NCI-H69 (cell line): ENCODE results near the gene UBL4B.
"Not testable (repeated sequence)": the region's sequence is repeated elsewhere in the genome, so short reads cannot be mapped to it uniquely, and the experiment has no call there.

Experiments
- DNase-seq: peaks from one replicate; lab custom pipeline; 2025; lab: John Stamatoyannopoulos, UW

UBL4B gene

GRCh38 chr1:110112143-110112542, at the start of gene UBL4B:
Gene UBL4B (plus strand): TSS chr1:110112443. CDS start chr1:110112535, 92 bp downstream.
- no peak for DNase-seq

GRCh38 chr1:110062612-110063011, 49.6 kb upstream of the UBL4B start:
- no peak for DNase-seq

- no peak for DNase-seq
Observed at GRCh38 chr1:110063781-110064180, 48.5 kb upstream of the UBL4B start.

GRCh38 chr1:110064576-110065337, 47.5 kb upstream of the UBL4B start:
- DNase-seq = no peak

GRCh38 chr1:110065841-110066240, 46.4 kb upstream of the UBL4B start:
- DNase-seq = no peak

- DNase-seq = no peak
Observed at GRCh38 chr1:110067479-110067892, 44.8 kb upstream of the UBL4B start.

- DNase-seq = no peak
Observed at GRCh38 chr1:110067893-110068645, 44.2 kb upstream of the UBL4B start.

GRCh38 chr1:110068646-110069403, 43.4 kb upstream of the UBL4B start:
- no peak for DNase-seq

- no peak for DNase-seq
Observed at GRCh38 chr1:110069404-110070281, 42.6 kb upstream of the UBL4B start.

GRCh38 chr1:110070282-110070669, 42.0 kb upstream of the UBL4B start:
- peak; percentile 53 for DNase-seq

- DNase-seq = peak; percentile 53
Observed at GRCh38 chr1:110070671-110071242, 41.5 kb upstream of the UBL4B start, which contains the start of gene ALX3. Gene ALX3 (minus strand): TSS chr1:110070672. CDS start chr1:110070612, 60 bp downstream.

GRCh38 chr1:110074166-110074565, 38.1 kb upstream of the UBL4B start:
- no peak for DNase-seq

- no peak for DNase-seq
Observed at GRCh38 chr1:110076789-110077500, 35.3 kb upstream of the UBL4B start.

GRCh38 chr1:110079995-110080394, 32.2 kb upstream of the UBL4B start:
- not testable (repeated sequence) for DNase-seq

GRCh38 chr1:110081061-110081460, 31.2 kb upstream of the UBL4B start:
- no peak for DNase-seq

GRCh38 chr1:110082477-110082876, 29.8 kb upstream of the UBL4B start:
- DNase-seq = no peak

- no peak for DNase-seq
Observed at GRCh38 chr1:110083061-110083865, 29.0 kb upstream of the UBL4B start.

GRCh38 chr1:110083866-110084226, 28.4 kb upstream of the UBL4B start:
- no peak for DNase-seq

- DNase-seq = no peak
Observed at GRCh38 chr1:110084227-110085078, 27.8 kb upstream of the UBL4B start.
